ENCODE measurements around the gene RASL11B.

GRCh38 chr4:52837716-52838558, 24.2 kb upstream of the RASL11B start:
- TF ChIP-seq POLR2A (IDR thresholded peaks at IDR 0.05; ENCODE audit: extremely low read depth, insufficient read length) = no peak
- TF ChIP-seq, protein P1, sequence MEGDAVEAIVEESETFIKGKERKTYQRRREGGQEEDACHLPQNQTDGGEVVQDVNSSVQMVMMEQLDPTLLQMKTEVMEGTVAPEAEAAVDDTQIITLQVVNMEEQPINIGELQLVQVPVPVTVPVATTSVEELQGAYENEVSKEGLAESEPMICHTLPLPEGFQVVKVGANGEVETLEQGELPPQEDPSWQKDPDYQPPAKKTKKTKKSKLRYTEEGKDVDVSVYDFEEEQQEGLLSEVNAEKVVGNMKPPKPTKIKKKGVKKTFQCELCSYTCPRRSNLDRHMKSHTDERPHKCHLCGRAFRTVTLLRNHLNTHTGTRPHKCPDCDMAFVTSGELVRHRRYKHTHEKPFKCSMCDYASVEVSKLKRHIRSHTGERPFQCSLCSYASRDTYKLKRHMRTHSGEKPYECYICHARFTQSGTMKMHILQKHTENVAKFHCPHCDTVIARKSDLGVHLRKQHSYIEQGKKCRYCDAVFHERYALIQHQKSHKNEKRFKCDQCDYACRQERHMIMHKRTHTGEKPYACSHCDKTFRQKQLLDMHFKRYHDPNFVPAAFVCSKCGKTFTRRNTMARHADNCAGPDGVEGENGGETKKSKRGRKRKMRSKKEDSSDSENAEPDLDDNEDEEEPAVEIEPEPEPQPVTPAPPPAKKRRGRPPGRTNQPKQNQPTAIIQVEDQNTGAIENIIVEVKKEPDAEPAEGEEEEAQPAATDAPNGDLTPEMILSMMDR (IDR thresholded peaks at IDR 0.05; ENCODE audit: low read depth, low read length) = no peak
